IMR-90 (cell line): ENCODE data around the gene MOV10. TPM values are rescaled to one million over a fixed set of nuclear protein-coding genes. Genes with fewer than 3 reads are reported as not detected.

ENCODE experiments used
- ATAC-seq: fragments of 200-7000 bp; cut with Tn5 transposase; 2 replicates; pipeline ENCODE4 v1.9.1; 2020; ENCODE audit warnings: low read depth, mild to moderate bottlenecking, moderate library complexity
- BruUV-seq: library from RNA; stranded (reverse); fragments of 400-500 nt; replicated peaks from 2 replicates; lab custom pipeline; 2021; lab: Mats Ljungman, UMichigan
- CTCF ChIA-PET: fragments of 300-600 bp; formaldehyde crosslinking; extraction: SDS; loops from one replicate; lab custom pipeline; 2021; ENCODE audit warnings: antibody characterized with exemption; lab: Yijun Ruan, JAX
- POLR2A ChIA-PET: fragments of 300-600 bp; sonication (Branson Sonifier 250); formaldehyde crosslinking; loops from one replicate; lab custom pipeline; 2022; ENCODE audit warnings: antibody characterized with exemption; ENCODE audit not compliant: unreplicated experiment; lab: Charles Lee
- DNase-seq: peaks from one replicate; pipeline ENCODE4 v3.0.0; 2013
- H2AFZ ChIP-seq: replicated peaks from 2 replicates; pipeline ENCODE3; 2013; ENCODE audit warnings: low read length, mild to moderate bottlenecking; ENCODE audit not compliant: poor library complexity
- H2AK5ac ChIP-seq: 2 replicates; pipeline ENCODE4 v1.6.1; 2013; ENCODE audit warnings: low read depth, low read length, inconsistent platforms
- H2AK9ac ChIP-seq: replicated peaks from 2 replicates; pipeline ENCODE3; 2013; ENCODE audit warnings: mild to moderate bottlenecking, low read depth, low read length, moderate library complexity; ENCODE audit not compliant: poor library complexity
- H2BK120ac ChIP-seq: 2 replicates; pipeline ENCODE4 v1.6.1; 2013; ENCODE audit warnings: low read depth, low read length, inconsistent platforms
- H2BK15ac ChIP-seq: 3 replicates; pipeline ENCODE4 v1.6.1; 2013; ENCODE audit warnings: low read depth, low read length, inconsistent platforms
- H2BK20ac ChIP-seq: 2 replicates; pipeline ENCODE4 v1.6.1; 2013; ENCODE audit warnings: low read depth, mild to moderate bottlenecking, inconsistent platforms, low read length, moderate library complexity
- H2BK5ac ChIP-seq: 2 replicates; pipeline ENCODE4 v1.6.1; 2013; ENCODE audit warnings: mild to moderate bottlenecking, low read depth, low read length, inconsistent platforms; ENCODE audit not compliant: poor library complexity, severe bottlenecking
- H3K14ac ChIP-seq: replicated peaks from 2 replicates; pipeline ENCODE4 v1.6.1; 2013; ENCODE audit warnings: low read depth, low read length, inconsistent platforms
- H3K18ac ChIP-seq: 2 replicates; pipeline ENCODE4 v1.6.1; 2013; ENCODE audit warnings: low read depth, low read length, control low read depth
- H3K23ac ChIP-seq: 2 replicates; pipeline ENCODE4 v1.6.1; 2013; ENCODE audit warnings: low read depth, low read length, inconsistent platforms
- H3K27ac ChIP-seq: 2 replicates; pipeline ENCODE4 v1.5.1; 2013; ENCODE audit warnings: mild to moderate bottlenecking, control low read depth, low read length; ENCODE audit not compliant: insufficient read depth
- H3K27me3 ChIP-seq: 2 replicates; pipeline ENCODE4 v1.6.1; 2013; ENCODE audit warnings: low read length; ENCODE audit not compliant: control insufficient read depth, insufficient read depth
- H3K36me3 ChIP-seq: 2 replicates; pipeline ENCODE4 v1.6.1; 2013; ENCODE audit warnings: low read length, mixed read lengths; ENCODE audit not compliant: control insufficient read depth, insufficient read depth
- H3K4ac ChIP-seq: 2 replicates; pipeline ENCODE4 v1.6.1; 2013; ENCODE audit warnings: low read depth, low read length, inconsistent platforms
- H3K4me1 ChIP-seq: 2 replicates; pipeline ENCODE4 v1.6.1; 2013; ENCODE audit warnings: low read length, mixed read lengths; ENCODE audit not compliant: control insufficient read depth, insufficient read depth
- H3K4me2 ChIP-seq: 2 replicates; pipeline ENCODE4 v1.6.1; 2013; ENCODE audit warnings: low read depth, mild to moderate bottlenecking, control low read depth, low read length, moderate library complexity
- H3K4me3 ChIP-seq: 2 replicates; pipeline ENCODE4 v1.5.1; 2013; ENCODE audit warnings: low read depth, mild to moderate bottlenecking, control low read depth, low read length, moderate library complexity; ENCODE audit not compliant: insufficient read depth
- H3K56ac ChIP-seq: 2 replicates; pipeline ENCODE4 v1.6.1; 2013; ENCODE audit warnings: low read length, inconsistent platforms; ENCODE audit not compliant: insufficient read depth; ENCODE audit errors: extremely low read depth
- H3K79me1 ChIP-seq, 2 experiments: 2 replicates each; pipeline ENCODE4 v1.6.1; 2013; ENCODE audit warnings: low read length in 2 of 2, inconsistent platforms in 1 of 2, low read depth in 1 of 2
- H3K9ac ChIP-seq: 2 replicates; pipeline ENCODE4 v1.6.1; 2013; ENCODE audit warnings: low read depth, low read length, control low read depth
- H3K9me1 ChIP-seq: 2 replicates; pipeline ENCODE4 v1.6.1; 2013; ENCODE audit warnings: low read length, inconsistent platforms; ENCODE audit not compliant: insufficient read depth
- H3K9me3 ChIP-seq: 2 replicates; pipeline ENCODE4 v1.6.1; 2013; ENCODE audit warnings: low read length; ENCODE audit not compliant: control insufficient read depth, insufficient read depth
- H4K20me1 ChIP-seq: 2 replicates; pipeline ENCODE4 v1.6.1; 2013; ENCODE audit warnings: low read length, inconsistent platforms; ENCODE audit not compliant: insufficient read depth
- H4K5ac ChIP-seq: 2 replicates; pipeline ENCODE4 v1.6.1; 2013; ENCODE audit warnings: mild to moderate bottlenecking, low read depth, low read length, control low read depth
- H4K8ac ChIP-seq, 2 experiments: 2 replicates each; pipeline ENCODE4 v1.6.1; 2013; ENCODE audit warnings: low read depth in 2 of 2, low read length in 2 of 2, control low read depth in 1 of 2, inconsistent platforms in 1 of 2
- H4K91ac ChIP-seq: 2 replicates; pipeline ENCODE4 v1.6.1; 2013; ENCODE audit warnings: low read depth, low read length, inconsistent platforms; ENCODE audit not compliant: insufficient read depth
- BHLHE40 ChIP-seq: fragments of 150-350 bp; IDR thresholded peaks from 2 replicates; pipeline ENCODE4 v1.6.1; 2016; ENCODE audit warnings: mild to moderate bottlenecking, low read depth, low read length
- CEBPB ChIP-seq: IDR thresholded peaks from 2 replicates; pipeline ENCODE4 v1.6.1; 2012; ENCODE audit warnings: low read depth, low read length, improper control_type of control experiment
- FOS ChIP-seq: fragments of 150-350 bp; IDR thresholded peaks from 2 replicates; pipeline ENCODE4 v1.6.1; 2016; ENCODE audit warnings: low read depth, low read length
- MAZ ChIP-seq: IDR thresholded peaks from 2 replicates; pipeline ENCODE4 v1.6.1; 2012; ENCODE audit warnings: low read depth, mild to moderate bottlenecking, low read length, improper control_type of control experiment, moderate library complexity, borderline replicate concordance
- MXI1 ChIP-seq: IDR thresholded peaks from 2 replicates; pipeline ENCODE4 v1.6.1; 2012; ENCODE audit warnings: low read depth, mild to moderate bottlenecking, low read length, moderate library complexity, borderline replicate concordance
- NFE2L2 ChIP-seq: fragments of 150-350 bp; IDR thresholded peaks from 2 replicates; pipeline ENCODE4 v1.6.1; 2016; ENCODE audit warnings: low read depth, mild to moderate bottlenecking, low read length
- RCOR1 ChIP-seq: IDR thresholded peaks from 2 replicates; pipeline ENCODE4 v1.6.1; 2012; ENCODE audit warnings: mild to moderate bottlenecking, low read length, improper control_type of control experiment; ENCODE audit not compliant: insufficient replicate concordance
- RFX5 ChIP-seq: IDR thresholded peaks from 2 replicates; pipeline ENCODE4 v1.8.0; 2012; ENCODE audit warnings: low read depth, mild to moderate bottlenecking, low read length, moderate library complexity
- SMC3 ChIP-seq: fragments of 150-350 bp; IDR thresholded peaks from 2 replicates; pipeline ENCODE4 v1.6.1; 2016; ENCODE audit warnings: low read depth, mild to moderate bottlenecking, antibody characterized with exemption, low read length, moderate library complexity
- WGBS, 2 experiments: methylation state at CpG; one replicate each; pipeline versions ENCODE4 v1.1.5 to v1.1.7; 2013; ENCODE audit warnings: missing lambda C conversion rate in 2 of 2; ENCODE audit not compliant: insufficient read length in 1 of 2; ENCODE audit errors: extremely low coverage in 2 of 2; 5-methylcytosine and 5-hydroxymethylcytosine counted together
- dilution Hi-C: fragments of 300-500 bp; cut with HindIII; formaldehyde crosslinking; loops from one replicate; pipeline ENCODE4 v1.14.3; 2018; ENCODE audit warnings: low sequenced_read_pairs; ENCODE audit not compliant: unreplicated experiment
- in situ Hi-C: fragments of 300-500 bp; cut with MboI; formaldehyde crosslinking; loops from 3 replicates; pipeline ENCODE4 v1.14.3; 2019; ENCODE audit warnings: low sequenced_read_pairs, inconsistent platforms, mixed read lengths
- intact Hi-C: fragments of 100-400 bp; cut with micrococcal nuclease; formaldehyde crosslinking; loops from 2 replicates; pipeline ENCODE4 v1.10.0; 2022
- polyA plus RNA-seq, 3 experiments: library from polyadenylated mRNA; depleted of rRNA; stranded (reverse); fragments of >200 nt; gene quantifications; 2 replicates each; pipeline ENCODE4 v1.2.3, GENCODE V29; 2012; ENCODE audit warnings: low replicate concordance in 1 of 3
- total RNA-seq: library from RNA; depleted of rRNA; stranded (reverse); fragments of >200 nt; gene quantifications from 2 replicates; pipeline ENCODE4 v1.2.3, GENCODE V29; 2012
- TF ChIP-seq, protein P1 (sequence below): fragments of 150-350 bp; IDR thresholded peaks from 2 replicates; pipeline ENCODE4 v1.6.1; 2017; ENCODE audit warnings: mild to moderate bottlenecking, antibody characterized with exemption, low read length, low read depth
- TF ChIP-seq, protein P2 (sequence below): fragments of 150-350 bp; IDR thresholded peaks from 2 replicates; pipeline ENCODE4 v1.6.1; 2016; ENCODE audit warnings: low read depth, mild to moderate bottlenecking, low read length, moderate library complexity, borderline replicate concordance

The MOV10 gene
- total and polyA plus RNA-seq, 2 of the 4 experiments (the other 2 are of a cell fraction): 36.7 to 103 TPM

DNA sequence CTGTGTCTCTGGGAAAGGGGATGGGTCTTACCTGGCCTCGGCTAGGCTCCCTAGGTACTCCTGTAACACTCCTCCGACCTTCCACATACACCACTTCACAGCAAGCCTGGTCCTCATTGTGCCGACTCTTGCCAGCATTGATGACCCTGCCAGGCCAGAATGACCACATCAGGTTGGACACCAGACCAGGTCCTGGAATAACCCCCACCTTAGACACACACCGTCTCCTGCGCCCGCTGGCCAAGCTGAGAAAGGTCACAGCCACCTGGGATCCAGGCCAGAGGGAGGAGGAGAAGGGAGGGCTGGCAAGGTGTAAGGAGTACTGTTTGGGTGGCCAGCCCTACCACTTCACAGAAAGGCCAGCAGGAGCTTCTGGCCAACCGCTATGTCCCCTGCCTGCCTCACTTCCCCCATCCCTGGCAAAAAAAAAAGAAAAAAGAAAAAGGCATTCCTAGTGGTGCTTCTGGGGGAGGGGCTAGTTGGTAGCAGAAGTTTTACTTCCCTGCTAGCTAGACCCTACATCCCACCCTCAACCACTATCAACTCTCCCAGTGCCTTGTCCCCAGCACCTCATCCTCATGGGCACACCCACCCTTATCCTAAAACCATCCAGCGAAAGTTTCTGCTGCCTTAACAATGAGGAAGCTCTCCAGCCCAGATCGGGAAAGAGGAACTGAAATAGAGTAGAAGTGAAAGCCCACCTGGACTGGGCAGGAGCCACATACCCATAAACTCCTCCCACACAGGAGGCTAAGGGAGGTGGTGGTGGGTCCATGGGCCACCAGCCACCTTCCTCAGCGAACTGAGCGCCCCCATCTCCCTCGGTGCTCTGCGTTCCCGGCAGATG lies 39.2 kb downstream of the MOV10 start:
- POLR2A ChIA-PET: no interaction called here

More for the DNA sequence above, 39.2 kb downstream of the MOV10 start:
- H3K27ac ChIP-seq: no peak overlapping the region
- H2BK5ac ChIP-seq: no peak overlapping the region
- H4K20me1 ChIP-seq: no peaks in the 10 kb centered on the region
- intact Hi-C loops: loop anchor here (10.0 kb wide), 1 partner anchor 241 kb away; the partner anchor contains the start of gene SLC16A1
- no peaks in the 10 kb centered on the region for H3K36me3 ChIP-seq
- TF ChIP-seq, protein P1, sequence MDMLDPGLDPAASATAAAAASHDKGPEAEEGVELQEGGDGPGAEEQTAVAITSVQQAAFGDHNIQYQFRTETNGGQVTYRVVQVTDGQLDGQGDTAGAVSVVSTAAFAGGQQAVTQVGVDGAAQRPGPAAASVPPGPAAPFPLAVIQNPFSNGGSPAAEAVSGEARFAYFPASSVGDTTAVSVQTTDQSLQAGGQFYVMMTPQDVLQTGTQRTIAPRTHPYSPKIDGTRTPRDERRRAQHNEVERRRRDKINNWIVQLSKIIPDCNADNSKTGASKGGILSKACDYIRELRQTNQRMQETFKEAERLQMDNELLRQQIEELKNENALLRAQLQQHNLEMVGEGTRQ: no peak
- TF ChIP-seq, protein P2, sequence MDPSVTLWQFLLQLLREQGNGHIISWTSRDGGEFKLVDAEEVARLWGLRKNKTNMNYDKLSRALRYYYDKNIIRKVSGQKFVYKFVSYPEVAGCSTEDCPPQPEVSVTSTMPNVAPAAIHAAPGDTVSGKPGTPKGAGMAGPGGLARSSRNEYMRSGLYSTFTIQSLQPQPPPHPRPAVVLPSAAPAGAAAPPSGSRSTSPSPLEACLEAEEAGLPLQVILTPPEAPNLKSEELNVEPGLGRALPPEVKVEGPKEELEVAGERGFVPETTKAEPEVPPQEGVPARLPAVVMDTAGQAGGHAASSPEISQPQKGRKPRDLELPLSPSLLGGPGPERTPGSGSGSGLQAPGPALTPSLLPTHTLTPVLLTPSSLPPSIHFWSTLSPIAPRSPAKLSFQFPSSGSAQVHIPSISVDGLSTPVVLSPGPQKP: no peak
- TF ChIP-seq MXI1 (no peak), RFX5 (no peak), FOS (no peak), NFE2L2 (no peak), MAZ (no peak), SMC3 (no peak), BHLHE40 (no peak), CEBPB (no peak), RCOR1 (no peak)
- H2AK9ac ChIP-seq: peak overlapping the region; percentile 47
- no peaks in the 10 kb centered on the region for H3K4me1 ChIP-seq
- peaks cover 4% of the 10 kb centered on the region; the same call in 1 of the 2 replicates for H3K27me3 ChIP-seq
- 80% methylated on average over 1 of the region's 14 CpGs; no CpG with 5 or more reads in 1 of the 2 experiments for WGBS, 2 experiments
- no peak overlapping the region for H3K18ac ChIP-seq
- H2AFZ ChIP-seq: peak overlapping the region; percentile 93
- H4K91ac ChIP-seq: no peak overlapping the region
- H3K14ac ChIP-seq: no peak overlapping the region
- no peak for ATAC-seq
- H3K9me1 ChIP-seq: peaks cover 3% of the 10 kb centered on the region; the same call in 1 of the 2 replicates
- H2BK120ac ChIP-seq: no peak overlapping the region
- H3K23ac ChIP-seq: no peak overlapping the region; the same call in 1 of the 2 replicates
- peak overlapping the region; percentile 68; the same call in 1 of the 2 replicates for H3K4me3 ChIP-seq
- no peaks in the 10 kb centered on the region for H3K9me3 ChIP-seq
- no peak for DNase-seq
- in situ Hi-C loops: loop anchor here (10.0 to 25.0 kb wide), 2 partner anchors 241 to 974 kb away; partner anchors contain the start of gene SLC16A1
- dilution Hi-C loops: no loop called here
- no peak overlapping the region for H3K9ac ChIP-seq
- H3K4me2 ChIP-seq: peak overlapping the region; percentile 92
- H3K4ac ChIP-seq: no peak overlapping the region
- H4K5ac ChIP-seq: no peak overlapping the region
- H2BK20ac ChIP-seq: no peak overlapping the region
- BruUV-seq: no TSS peak
- H3K79me1 ChIP-seq: no peaks in the 10 kb centered on the region
- no peak overlapping the region for H2BK15ac ChIP-seq
- CTCF ChIA-PET: interaction anchor here (0.6 to 4.7 kb wide), 2 partner anchors 90 to 1216 kb away, joined by 5 to 32 read pairs; no protein-coding TSS in a partner anchor
- no peak overlapping the region for H3K56ac ChIP-seq
- H2AK5ac ChIP-seq: peak overlapping the region; percentile 56; the same call in 1 of the 2 replicates
- no peak overlapping the region for H4K8ac ChIP-seq
